ENCODE results near the gene GSTM2. TPM values are rescaled to one million over a fixed set of nuclear protein-coding genes. Genes with fewer than 3 reads are reported as not detected.

The GSTM2 gene
- total RNA-seq, 1 experiment from 2014 or later: 2.5 TPM

GRCh38 chr1:109628540-109629321 lies 39.1 kb upstream of the GSTM2 start:
- H3K27ac Mint-ChIP-seq (ENCODE audit: unreplicated experiment): no peak overlapping the region
- no peak overlapping the region for H3K4me3 Mint-ChIP-seq (ENCODE audit: low read depth, unreplicated experiment)
- CTCF ChIA-PET: interaction anchor here (0.7 kb wide), 1 partner anchor 83 kb away, joined by 3 read pairs; no protein-coding TSS in a partner anchor
- TF ChIP-seq, protein P1, sequence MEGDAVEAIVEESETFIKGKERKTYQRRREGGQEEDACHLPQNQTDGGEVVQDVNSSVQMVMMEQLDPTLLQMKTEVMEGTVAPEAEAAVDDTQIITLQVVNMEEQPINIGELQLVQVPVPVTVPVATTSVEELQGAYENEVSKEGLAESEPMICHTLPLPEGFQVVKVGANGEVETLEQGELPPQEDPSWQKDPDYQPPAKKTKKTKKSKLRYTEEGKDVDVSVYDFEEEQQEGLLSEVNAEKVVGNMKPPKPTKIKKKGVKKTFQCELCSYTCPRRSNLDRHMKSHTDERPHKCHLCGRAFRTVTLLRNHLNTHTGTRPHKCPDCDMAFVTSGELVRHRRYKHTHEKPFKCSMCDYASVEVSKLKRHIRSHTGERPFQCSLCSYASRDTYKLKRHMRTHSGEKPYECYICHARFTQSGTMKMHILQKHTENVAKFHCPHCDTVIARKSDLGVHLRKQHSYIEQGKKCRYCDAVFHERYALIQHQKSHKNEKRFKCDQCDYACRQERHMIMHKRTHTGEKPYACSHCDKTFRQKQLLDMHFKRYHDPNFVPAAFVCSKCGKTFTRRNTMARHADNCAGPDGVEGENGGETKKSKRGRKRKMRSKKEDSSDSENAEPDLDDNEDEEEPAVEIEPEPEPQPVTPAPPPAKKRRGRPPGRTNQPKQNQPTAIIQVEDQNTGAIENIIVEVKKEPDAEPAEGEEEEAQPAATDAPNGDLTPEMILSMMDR (IDR thresholded peaks at IDR 0.05; ENCODE audit: unreplicated experiment): no peak
- H3K27me3 Mint-ChIP-seq (ENCODE audit: unreplicated experiment): no peaks in the 10 kb centered on the region
- H3K9me3 Mint-ChIP-seq (ENCODE audit: low read depth, unreplicated experiment): no peaks in the 10 kb centered on the region
- no peak for DNase-seq
- H3K4me1 Mint-ChIP-seq (ENCODE audit: low read depth, unreplicated experiment): no peaks in the 10 kb centered on the region
- H3K36me3 Mint-ChIP-seq (ENCODE audit: insufficient read depth, unreplicated experiment): peaks cover 10% of the 10 kb centered on the region
- intact Hi-C loops (cut with micrococcal nuclease; ENCODE audit: unreplicated experiment): no loop called here
- no TSS peak for BruUV-seq (replicated peaks)

GRCh38 chr1:109629372-109630030 lies 38.4 kb upstream of the GSTM2 start:
- Mint-ChIP-seq H3K9me3 (ENCODE audit: low read depth, unreplicated experiment) (no peaks in the 10 kb centered on the region), H3K27ac (ENCODE audit: unreplicated experiment) (no peak overlapping the region), H3K36me3 (ENCODE audit: insufficient read depth, unreplicated experiment) (peaks cover 10% of the 10 kb centered on the region), H3K4me1 (ENCODE audit: low read depth, unreplicated experiment) (peaks cover 3% of the 10 kb centered on the region), H3K27me3 (ENCODE audit: unreplicated experiment) (no peaks in the 10 kb centered on the region), H3K4me3 (ENCODE audit: low read depth, unreplicated experiment) (no peak overlapping the region)
- no peak for DNase-seq
- TF ChIP-seq, protein P1 (IDR thresholded peaks at IDR 0.05; ENCODE audit: unreplicated experiment): no peak
- CTCF ChIA-PET: interaction anchor here (0.6 to 1.4 kb wide), 4 partner anchors 9 to 325 kb away, joined by 3 to 17 read pairs (median 8); partner anchors contain the start of gene GNAI3
- intact Hi-C loops (cut with micrococcal nuclease; ENCODE audit: unreplicated experiment): no loop called here
- no TSS peak for BruUV-seq (replicated peaks)

DNA sequence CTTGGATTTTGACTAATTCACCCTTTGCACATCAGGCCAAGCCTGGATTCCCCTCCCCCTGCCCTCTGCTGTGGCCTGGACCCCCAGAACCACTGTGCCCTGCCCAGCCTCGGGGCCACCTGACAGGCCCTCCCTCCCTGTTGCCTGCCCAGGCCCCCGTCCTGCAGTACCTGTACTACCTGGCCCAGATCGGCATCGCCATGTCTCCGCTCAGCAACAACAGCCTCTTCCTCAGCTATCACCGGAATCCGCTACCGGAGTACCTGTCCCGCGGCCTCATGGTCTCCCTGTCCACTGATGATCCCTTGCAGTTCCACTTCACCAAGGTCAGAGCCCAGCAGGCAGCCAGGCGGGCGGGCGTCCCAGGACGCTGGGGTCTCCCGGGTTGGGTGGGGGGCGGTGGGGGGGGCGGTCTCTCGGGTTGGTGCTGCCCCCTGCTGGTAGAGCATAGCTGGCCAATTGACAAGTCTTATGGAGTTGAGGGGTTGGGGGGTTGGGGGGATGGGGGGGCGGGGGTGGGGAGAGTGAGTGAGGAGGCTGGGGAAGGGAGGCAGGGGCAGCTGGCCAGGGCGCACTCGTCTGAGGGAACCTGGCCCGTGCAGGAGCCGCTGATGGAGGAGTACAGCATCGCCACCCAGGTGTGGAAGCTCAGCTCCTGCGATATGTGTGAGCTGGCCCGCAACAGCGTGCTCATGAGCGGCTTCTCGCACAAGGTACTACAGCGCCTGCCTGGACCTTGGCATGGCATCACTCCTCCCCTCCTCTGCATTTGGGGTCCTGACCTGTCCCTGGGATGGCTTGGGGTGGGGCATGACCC lies 37.6 kb upstream of the GSTM2 start:
- CTCF ChIA-PET: interaction anchor here (0.5 to 1.4 kb wide), 7 partner anchors 9 to 511 kb away, joined by 3 to 17 read pairs (median 7); partner anchors contain the start of gene GNAI3
- Mint-ChIP-seq H3K27me3 (ENCODE audit: unreplicated experiment) (no peaks in the 10 kb centered on the region), H3K27ac (ENCODE audit: unreplicated experiment) (no peak overlapping the region), H3K4me3 (ENCODE audit: low read depth, unreplicated experiment) (no peak overlapping the region), H3K36me3 (ENCODE audit: insufficient read depth, unreplicated experiment) (peaks cover 9% of the 10 kb centered on the region), H3K9me3 (ENCODE audit: low read depth, unreplicated experiment) (no peaks in the 10 kb centered on the region), H3K4me1 (ENCODE audit: low read depth, unreplicated experiment) (peaks cover 7% of the 10 kb centered on the region)
- TF ChIP-seq, protein P1 (IDR thresholded peaks at IDR 0.05; ENCODE audit: unreplicated experiment): peak; percentile 41
- no peak for DNase-seq
- BruUV-seq (replicated peaks): no TSS peak
- intact Hi-C loops (cut with micrococcal nuclease; ENCODE audit: unreplicated experiment): no loop called here

GRCh38 chr1:109630898-109631512 lies 36.9 kb upstream of the GSTM2 start:
- no peak for DNase-seq
- no TSS peak for BruUV-seq (replicated peaks)
- Mint-ChIP-seq H3K9me3 (ENCODE audit: low read depth, unreplicated experiment) (no peaks in the 10 kb centered on the region), H3K27me3 (ENCODE audit: unreplicated experiment) (no peaks in the 10 kb centered on the region), H3K36me3 (ENCODE audit: insufficient read depth, unreplicated experiment) (peaks cover 5% of the 10 kb centered on the region), H3K4me1 (ENCODE audit: low read depth, unreplicated experiment) (peaks cover 7% of the 10 kb centered on the region), H3K4me3 (ENCODE audit: low read depth, unreplicated experiment) (no peak overlapping the region), H3K27ac (ENCODE audit: unreplicated experiment) (no peak overlapping the region)
- intact Hi-C loops (cut with micrococcal nuclease; ENCODE audit: unreplicated experiment): no loop called here
- TF ChIP-seq, protein P1 (IDR thresholded peaks at IDR 0.05; ENCODE audit: unreplicated experiment): no peak
- CTCF ChIA-PET: interaction anchor here (0.5 to 1.4 kb wide), 5 partner anchors 10 to 510 kb away, joined by 3 to 17 read pairs (median 8); partner anchors contain the start of gene GNAI3

Data from Calu3 (cell line).